GM12874 (cell line): Measurements from ENCODE around the gene TRAPPC2L.

Source experiments
- CTCF ChIP-seq: IDR thresholded peaks from 2 replicates; pipeline ENCODE4 v1.5.1; 2011; ENCODE audit warnings: low read depth, mild to moderate bottlenecking, control low read depth, low read length, moderate library complexity; ENCODE audit not compliant: insufficient read depth

The TRAPPC2L gene

GRCh38 chr16:88866151-88866920 is 9.4 kb downstream of the TRAPPC2L start, which contains the start of gene PABPN1L:
TSS of gene PABPN1L (minus strand) at chr16:88866660. CDS start at chr16:88866606, 54 bp downstream.
- TF ChIP-seq CTCF: no peak

GRCh38 chr16:88867581-88868246 is 10.8 kb downstream of the TRAPPC2L start:
- TF ChIP-seq CTCF: no peak

- no peak for TF ChIP-seq CTCF
These were observed 12.2 kb downstream of the TRAPPC2L start for GRCh38 chr16:88868974-88869672.

GRCh38 chr16:88869673-88869980 is 12.7 kb downstream of the TRAPPC2L start:
- no peak for TF ChIP-seq CTCF

- no peak for TF ChIP-seq CTCF
These were observed 13.9 kb downstream of the TRAPPC2L start for GRCh38 chr16:88870608-88871348.

GRCh38 chr16:88871349-88871702 is 14.4 kb downstream of the TRAPPC2L start:
- TF ChIP-seq CTCF: no peak
